ENCODE measurements around the gene TRPC4AP. TPM values are rescaled to one million over a fixed set of nuclear protein-coding genes. Genes with fewer than 3 reads are reported as not detected.

The TRPC4AP gene
- 48.6 TPM for total RNA-seq (2021; ENCODE audit: unreplicated experiment)
- polyA plus RNA-seq (2012), result 48.6 and 48.8 TPM in 2 replicates
- percentile 86 among the genes with signal in this experiment for Bru-seq, nascent RNA
- percentile 77 among the genes with signal in this experiment for BruChase-seq, experiment 1, labeled RNA remaining after a 6-hour chase
- BruChase-seq, experiment 2, labeled RNA remaining after a 2-hour chase, result percentile 75 among the genes with signal in this experiment
- long read RNA-seq, transcript TRPC4AP-201 (19 exons, 3,226 nt), result major isoform, 78 of 166 reads
- long read RNA-seq, transcript TRPC4AP-202 (19 exons, 3,138 nt), result minor isoform, 22 of 166 reads
- long read RNA-seq, partial matches to known transcripts, result 42 of 166 reads
- long read RNA-seq, other reads (novel, unspliced or antisense), result 24 of 166 reads

GRCh38 chr20:35092524-35093266 lies at the start of gene TRPC4AP:
TSS of gene TRPC4AP (minus strand) at chr20:35092807. CDS start at chr20:35092781, 26 bp downstream.
- Histone ChIP-seq H3K4me1 (ENCODE audit: control insufficient read depth in 1 of 2, insufficient read depth in 2 of 2, low read length in 2 of 2) (peaks cover 13 to 36% of the 10 kb centered on the region in 2 experiments), H3K4me3 (replicated peaks in 1 of 2; ENCODE audit: low read depth in 1 of 2, low read length in 2 of 2) (peak within 1 kb of the TSS; percentile 69 to 91), H3K27ac (ENCODE audit: low read depth, low read length) (peak within 1 kb of the TSS; percentile 65), H3K79me2 (ENCODE audit: insufficient read depth, low read length) (peaks cover 45% of the 10 kb centered on the region), H2AFZ (ENCODE audit: low read depth, low read length, poor library complexity, severe bottlenecking) (peak within 1 kb of the TSS; percentile 94), H4K20me1 (ENCODE audit: insufficient read depth) (no peaks in the 10 kb centered on the region), H3K36me3 (ENCODE audit: control insufficient read depth in 1 of 2, insufficient read depth in 2 of 2, low read length in 2 of 2) (no peaks in the 10 kb centered on the region), H3K4me2 (ENCODE audit: low read length) (peak within 1 kb of the TSS; percentile 83), H3K27me3 (ENCODE audit: insufficient read depth, low read length) (no peaks in the 10 kb centered on the region), H3K9me2 (ENCODE audit: insufficient read depth) (no peaks in the 10 kb centered on the region), H3K9ac (ENCODE audit: low read length) (peak within 1 kb of the TSS; percentile 76), H3K9me3 (ENCODE audit: control insufficient read depth in 1 of 2, insufficient read depth in 1 of 2, low read depth in 1 of 2, low read length in 2 of 2) (no peaks in the 10 kb centered on the region)
- BruUV-seq (replicated peaks), result no TSS peak
- POLR2A ChIA-PET, result interaction anchor here (0.8 to 1.5 kb wide), 4 partner anchors 13 to 217 kb away, joined by 3 to 4 read pairs (median 4); partner anchors contain the start of gene ACSS2
- CTCF ChIA-PET, result interaction anchor here (0.6 to 1.6 kb wide), 6 partner anchors 9 to 222 kb away, joined by 3 to 5 read pairs (median 3); partner anchors contain the start of genes ACSS2 and EDEM2
- peak; percentile 76 for DNase-seq (ENCODE audit: low read depth, low spot score)
- RAD21 ChIA-PET (ENCODE audit: low non-redundant PET in 1 of 2, low total read pairs in 2 of 2, uncharacterized antibody in 2 of 2, unreplicated experiment in 2 of 2), result no interaction called here
- intact Hi-C loops (cut with micrococcal nuclease), result loop anchor here (5.0 kb wide), 1 partner anchor 55 kb away; the partner anchor contains the start of gene EDEM2
- peak; percentile 87 for ATAC-seq
- TF ChIP-seq EGR1 (IDR thresholded peaks at IDR 0.05; ENCODE audit: low read depth) (0 out of 2 replicates have a peak, but pooled peaks have one; percentile 37), RAD21 (IDR thresholded peaks at IDR 0.05; ENCODE audit: low read depth) (peak; percentile 49; the same call in 1 of the 2 replicates), ELF1 (IDR thresholded peaks at IDR 0.05; ENCODE audit: borderline replicate concordance, low read depth) (peak; percentile 89), FOSL1 (IDR thresholded peaks at IDR 0.05; ENCODE audit: low read depth) (no peak), SRF (IDR thresholded peaks at IDR 0.05; ENCODE audit: low read depth) (no peak), CBX3 (IDR thresholded peaks at IDR 0.05; ENCODE audit: low read depth) (0 out of 2 replicates have a peak, but pooled peaks have one; percentile 32), CEBPB (IDR thresholded peaks at IDR 0.05; ENCODE audit: low read depth) (no peak), POLR2AphosphoS5 (IDR thresholded peaks at IDR 0.05; ENCODE audit: low read depth, low read length) (peak; percentile 93), YY1 (IDR thresholded peaks at IDR 0.05; ENCODE audit: extremely low read depth, insufficient replicate concordance, low read depth, low read length) (peak; percentile 90), POLR2A (IDR thresholded peaks at IDR 0.05; ENCODE audit: borderline replicate concordance, extremely low read depth, insufficient read depth, insufficient read length) (peak; percentile 48), SIN3A (IDR thresholded peaks at IDR 0.05; ENCODE audit: low read depth) (peak; percentile 66; the same call in 1 of the 2 replicates), REST (IDR thresholded peaks at IDR 0.05; ENCODE audit: low read depth) (no peak), ZFX (IDR thresholded peaks at IDR 0.05) (peak; percentile 91), SP1 (IDR thresholded peaks at IDR 0.05; ENCODE audit: low read depth) (peak; percentile 27)
- TF ChIP-seq, protein P1, sequence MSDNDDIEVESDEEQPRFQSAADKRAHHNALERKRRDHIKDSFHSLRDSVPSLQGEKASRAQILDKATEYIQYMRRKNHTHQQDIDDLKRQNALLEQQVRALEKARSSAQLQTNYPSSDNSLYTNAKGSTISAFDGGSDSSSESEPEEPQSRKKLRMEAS (IDR thresholded peaks at IDR 0.05), result peak; percentile 96
- TF ChIP-seq, protein P2, sequence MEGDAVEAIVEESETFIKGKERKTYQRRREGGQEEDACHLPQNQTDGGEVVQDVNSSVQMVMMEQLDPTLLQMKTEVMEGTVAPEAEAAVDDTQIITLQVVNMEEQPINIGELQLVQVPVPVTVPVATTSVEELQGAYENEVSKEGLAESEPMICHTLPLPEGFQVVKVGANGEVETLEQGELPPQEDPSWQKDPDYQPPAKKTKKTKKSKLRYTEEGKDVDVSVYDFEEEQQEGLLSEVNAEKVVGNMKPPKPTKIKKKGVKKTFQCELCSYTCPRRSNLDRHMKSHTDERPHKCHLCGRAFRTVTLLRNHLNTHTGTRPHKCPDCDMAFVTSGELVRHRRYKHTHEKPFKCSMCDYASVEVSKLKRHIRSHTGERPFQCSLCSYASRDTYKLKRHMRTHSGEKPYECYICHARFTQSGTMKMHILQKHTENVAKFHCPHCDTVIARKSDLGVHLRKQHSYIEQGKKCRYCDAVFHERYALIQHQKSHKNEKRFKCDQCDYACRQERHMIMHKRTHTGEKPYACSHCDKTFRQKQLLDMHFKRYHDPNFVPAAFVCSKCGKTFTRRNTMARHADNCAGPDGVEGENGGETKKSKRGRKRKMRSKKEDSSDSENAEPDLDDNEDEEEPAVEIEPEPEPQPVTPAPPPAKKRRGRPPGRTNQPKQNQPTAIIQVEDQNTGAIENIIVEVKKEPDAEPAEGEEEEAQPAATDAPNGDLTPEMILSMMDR (IDR thresholded peaks at IDR 0.05 in 2 of 3, conservative IDR thresholded peaks at IDR 0.05 in 1 of 3; ENCODE audit: borderline replicate concordance in 1 of 3, insufficient read depth in 1 of 3, low read depth in 2 of 3, low read length in 2 of 3), result peak; percentile 74 to 94 (median 85)
- TF ChIP-seq, protein P3, sequence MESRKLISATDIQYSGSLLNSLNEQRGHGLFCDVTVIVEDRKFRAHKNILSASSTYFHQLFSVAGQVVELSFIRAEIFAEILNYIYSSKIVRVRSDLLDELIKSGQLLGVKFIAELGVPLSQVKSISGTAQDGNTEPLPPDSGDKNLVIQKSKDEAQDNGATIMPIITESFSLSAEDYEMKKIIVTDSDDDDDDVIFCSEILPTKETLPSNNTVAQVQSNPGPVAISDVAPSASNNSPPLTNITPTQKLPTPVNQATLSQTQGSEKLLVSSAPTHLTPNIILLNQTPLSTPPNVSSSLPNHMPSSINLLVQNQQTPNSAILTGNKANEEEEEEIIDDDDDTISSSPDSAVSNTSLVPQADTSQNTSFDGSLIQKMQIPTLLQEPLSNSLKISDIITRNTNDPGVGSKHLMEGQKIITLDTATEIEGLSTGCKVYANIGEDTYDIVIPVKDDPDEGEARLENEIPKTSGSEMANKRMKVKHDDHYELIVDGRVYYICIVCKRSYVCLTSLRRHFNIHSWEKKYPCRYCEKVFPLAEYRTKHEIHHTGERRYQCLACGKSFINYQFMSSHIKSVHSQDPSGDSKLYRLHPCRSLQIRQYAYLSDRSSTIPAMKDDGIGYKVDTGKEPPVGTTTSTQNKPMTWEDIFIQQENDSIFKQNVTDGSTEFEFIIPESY (IDR thresholded peaks at IDR 0.05; ENCODE audit: extremely low read depth, insufficient replicate concordance, low read length), result peak; percentile 62
